Bronchial epithelial cell (primary cell): ENCODE results near the gene CLEC7A. TPM values are rescaled to one million over a fixed set of nuclear protein-coding genes. Genes with fewer than 3 reads are reported as not detected.

ENCODE experiments used
- DNase-seq: peaks from one replicate; pipeline ENCODE4 v3.0.0-alpha.2; 2010; ENCODE audit warnings: low read depth
- FAIRE-seq: peaks from 2 replicates; lab custom pipeline; 2011; peaks lifted over from hg19 to GRCh38; lab: Jason Lieb, UNC
- H3K27me3 ChIP-seq: 2 replicates; pipeline ENCODE4 v1.5.1; 2011; ENCODE audit warnings: low read length; ENCODE audit not compliant: control insufficient read depth, insufficient read depth
- H3K36me3 ChIP-seq: 2 replicates; pipeline ENCODE4 v1.5.1; 2011; ENCODE audit warnings: low read length; ENCODE audit not compliant: control insufficient read depth, insufficient read depth
- H3K4me3 ChIP-seq: 2 replicates; pipeline ENCODE4 v1.5.1; 2011; ENCODE audit warnings: mild to moderate bottlenecking, low read depth, low read length, control low read depth
- total RNA-seq: library from RNA; depleted of rRNA; stranded (reverse); fragments of >200 nt; gene quantifications from 2 replicates; pipeline ENCODE4 v1.2.1, GENCODE V29; 2014
- TF ChIP-seq, protein P1 (sequence below): IDR thresholded peaks from 2 replicates; pipeline ENCODE4 v1.5.1; 2011; ENCODE audit warnings: mild to moderate bottlenecking, moderate library complexity, low read length, control low read depth, inconsistent platforms; ENCODE audit not compliant: insufficient read depth, severe bottlenecking

Gene CLEC7A
- total RNA-seq, 1 donor from 2014 or later: not detected

DNA sequence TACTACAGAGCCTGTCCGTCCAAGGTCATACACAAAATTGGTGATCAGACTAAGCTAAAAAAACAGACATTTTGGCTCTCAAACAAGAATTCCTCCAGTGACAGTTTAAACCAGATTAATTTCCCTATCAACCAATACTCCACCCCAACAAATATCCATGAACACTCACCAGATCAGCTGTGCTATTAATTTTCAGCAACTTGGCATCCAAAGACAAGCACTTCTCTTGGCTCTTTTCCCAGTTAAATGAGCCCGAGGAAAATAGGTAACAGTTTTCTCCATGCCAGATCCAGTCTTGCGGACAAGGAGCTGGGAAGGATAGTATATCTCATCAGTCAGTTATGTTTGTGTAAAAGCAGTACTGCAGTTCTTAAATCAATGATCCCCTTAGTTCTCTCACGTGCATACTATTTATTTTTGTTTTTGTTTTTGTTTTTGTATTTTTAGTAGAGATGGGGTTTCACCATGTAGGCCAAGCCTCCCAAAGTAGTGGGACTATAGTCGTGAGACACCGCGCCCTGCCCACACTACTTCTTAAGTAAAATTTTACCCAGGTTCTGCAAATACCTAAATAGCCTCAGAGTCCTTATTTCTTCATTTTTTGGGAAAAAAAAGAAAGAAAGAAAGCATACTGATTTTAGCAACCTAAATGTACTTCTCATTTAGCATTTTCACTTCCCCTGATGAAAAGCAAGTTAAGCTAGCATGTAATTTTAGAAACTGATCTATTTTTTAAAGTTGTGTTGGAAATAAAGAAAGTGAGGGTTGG is 30.8 kb upstream of the CLEC7A start:
- DNase-seq: no peak
- TF ChIP-seq, protein P1, sequence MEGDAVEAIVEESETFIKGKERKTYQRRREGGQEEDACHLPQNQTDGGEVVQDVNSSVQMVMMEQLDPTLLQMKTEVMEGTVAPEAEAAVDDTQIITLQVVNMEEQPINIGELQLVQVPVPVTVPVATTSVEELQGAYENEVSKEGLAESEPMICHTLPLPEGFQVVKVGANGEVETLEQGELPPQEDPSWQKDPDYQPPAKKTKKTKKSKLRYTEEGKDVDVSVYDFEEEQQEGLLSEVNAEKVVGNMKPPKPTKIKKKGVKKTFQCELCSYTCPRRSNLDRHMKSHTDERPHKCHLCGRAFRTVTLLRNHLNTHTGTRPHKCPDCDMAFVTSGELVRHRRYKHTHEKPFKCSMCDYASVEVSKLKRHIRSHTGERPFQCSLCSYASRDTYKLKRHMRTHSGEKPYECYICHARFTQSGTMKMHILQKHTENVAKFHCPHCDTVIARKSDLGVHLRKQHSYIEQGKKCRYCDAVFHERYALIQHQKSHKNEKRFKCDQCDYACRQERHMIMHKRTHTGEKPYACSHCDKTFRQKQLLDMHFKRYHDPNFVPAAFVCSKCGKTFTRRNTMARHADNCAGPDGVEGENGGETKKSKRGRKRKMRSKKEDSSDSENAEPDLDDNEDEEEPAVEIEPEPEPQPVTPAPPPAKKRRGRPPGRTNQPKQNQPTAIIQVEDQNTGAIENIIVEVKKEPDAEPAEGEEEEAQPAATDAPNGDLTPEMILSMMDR: no peak
- Histone ChIP-seq H3K27me3 (peaks cover 3% of the 10 kb centered on the region), H3K36me3 (no peaks in the 10 kb centered on the region), H3K4me3 (no peak overlapping the region)
- FAIRE-seq: no peak

DNA sequence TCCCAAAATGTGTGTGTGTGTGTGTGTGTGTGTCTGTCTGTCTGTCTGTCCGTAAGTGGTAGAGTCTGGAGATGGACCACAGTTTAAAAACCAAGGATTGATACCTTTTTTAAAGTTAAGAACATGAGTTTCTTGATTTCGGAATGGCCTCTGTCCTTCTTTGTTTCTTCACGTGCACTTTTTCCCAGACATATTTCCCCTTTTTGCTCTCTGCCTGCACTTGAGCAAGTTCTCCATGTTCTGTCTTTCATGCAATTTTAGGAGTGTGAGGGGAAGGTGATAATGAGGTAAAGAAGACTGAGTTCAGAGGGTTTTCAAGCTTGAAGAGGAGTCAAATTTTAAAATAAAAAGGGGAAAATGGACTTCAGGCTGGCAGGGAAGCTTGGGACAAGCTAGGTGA is 29.3 kb upstream of the CLEC7A start:
- DNase-seq (no peak), FAIRE-seq (no peak)
- Histone ChIP-seq H3K27me3 (peaks cover 3% of the 10 kb centered on the region), H3K4me3 (no peak overlapping the region), H3K36me3 (no peaks in the 10 kb centered on the region)
- TF ChIP-seq, protein P1: no peak

DNA sequence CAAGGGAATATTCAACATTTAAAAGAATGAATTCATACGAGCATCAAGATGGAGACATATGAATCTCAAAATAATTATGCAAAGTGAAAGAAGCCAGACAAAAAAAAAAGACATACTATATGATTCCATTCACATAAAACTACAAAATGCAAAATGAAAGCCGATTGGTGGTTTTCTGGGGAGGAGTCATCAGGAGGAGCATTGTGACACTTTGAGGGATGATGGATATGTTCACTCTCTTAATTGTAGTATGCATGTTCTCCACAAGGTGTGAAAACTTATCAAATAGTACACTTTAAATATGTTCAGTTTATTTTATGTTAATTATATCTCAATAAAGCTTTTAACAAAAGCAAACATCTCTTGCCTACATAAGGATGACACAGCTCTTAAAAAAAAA is 28.4 kb upstream of the CLEC7A start:
- DNase-seq (no peak), FAIRE-seq (no peak)
- TF ChIP-seq, protein P1: no peak
- no peak overlapping the region for H3K4me3 ChIP-seq
- peaks cover 3% of the 10 kb centered on the region for H3K27me3 ChIP-seq
- H3K36me3 ChIP-seq: no peaks in the 10 kb centered on the region

DNA sequence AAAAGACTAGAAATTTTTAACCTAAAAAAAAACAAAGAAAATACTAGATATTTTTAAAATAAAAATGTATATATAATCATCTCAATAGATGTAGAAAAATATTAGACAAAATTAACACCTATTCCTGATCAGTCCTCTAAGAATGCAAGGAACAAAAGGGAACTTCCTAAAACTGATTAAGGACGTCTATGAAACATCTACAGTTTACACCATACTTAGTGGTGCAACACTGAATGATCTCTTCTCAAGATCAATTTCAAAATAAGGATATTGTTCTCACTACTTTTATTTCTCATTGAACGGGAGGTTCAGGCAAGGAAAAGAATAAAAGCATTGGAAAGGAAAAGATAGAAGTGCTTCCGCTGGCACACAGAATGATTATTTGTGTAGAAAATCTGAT is 26.0 kb upstream of the CLEC7A start:
- FAIRE-seq: no peak
- no peak for DNase-seq
- Histone ChIP-seq H3K4me3 (no peak overlapping the region), H3K36me3 (no peaks in the 10 kb centered on the region), H3K27me3 (peaks cover 3% of the 10 kb centered on the region)
- TF ChIP-seq, protein P1: no peak

DNA sequence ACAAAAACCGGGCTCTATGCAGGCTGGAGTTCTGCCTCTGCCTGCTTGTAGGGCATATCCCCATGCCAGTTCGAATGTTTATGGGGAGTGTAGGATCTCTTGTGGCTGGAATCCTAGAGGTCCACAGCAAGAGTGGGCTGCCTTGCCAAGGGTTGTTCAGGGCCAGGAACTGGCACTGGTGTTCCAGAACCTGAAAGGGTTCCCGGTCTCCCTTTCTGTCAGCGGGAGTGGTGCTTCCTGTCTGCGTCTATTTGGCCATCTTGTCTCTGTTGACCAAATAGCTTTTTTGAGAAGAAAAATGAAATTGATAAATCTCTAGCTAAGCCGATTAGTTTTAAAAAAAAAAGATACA is 24.1 kb upstream of the CLEC7A start:
- H3K27me3 ChIP-seq: no peaks in the 10 kb centered on the region
- no peaks in the 10 kb centered on the region for H3K36me3 ChIP-seq
- DNase-seq (no peak), FAIRE-seq (no peak)
- H3K4me3 ChIP-seq: no peak overlapping the region
- TF ChIP-seq, protein P1: no peak
